NOMO-1 (cell line): ENCODE results near the gene CFAP100.

ENCODE experiments used
- DNase-seq, 2 experiments: peaks; one replicate each; lab custom pipeline; 2025; ENCODE audit not compliant: unreplicated experiment in 2 of 2; lab: John Stamatoyannopoulos, UW

CFAP100 gene

DNA sequence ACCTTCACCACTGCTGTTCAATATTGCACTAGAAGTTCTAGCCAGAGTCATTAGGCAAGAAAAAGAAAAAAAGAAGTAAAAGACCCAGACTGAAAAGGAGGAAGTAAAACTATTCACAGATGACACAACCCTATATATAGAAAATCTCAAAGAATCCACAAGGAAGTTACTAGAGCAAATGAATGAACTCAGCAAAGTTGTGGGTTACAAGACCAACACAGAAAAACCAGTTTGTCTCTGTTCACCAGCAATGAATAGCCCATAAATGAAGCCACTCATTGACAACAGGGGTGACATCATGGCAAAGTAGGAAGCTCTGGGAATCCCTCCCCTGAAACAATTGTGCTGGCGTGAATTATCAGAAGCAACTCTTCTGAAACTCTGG, 4.6 kb downstream of the CFAP100 start:
- peak; percentile 36 to 88 for DNase-seq

DNA sequence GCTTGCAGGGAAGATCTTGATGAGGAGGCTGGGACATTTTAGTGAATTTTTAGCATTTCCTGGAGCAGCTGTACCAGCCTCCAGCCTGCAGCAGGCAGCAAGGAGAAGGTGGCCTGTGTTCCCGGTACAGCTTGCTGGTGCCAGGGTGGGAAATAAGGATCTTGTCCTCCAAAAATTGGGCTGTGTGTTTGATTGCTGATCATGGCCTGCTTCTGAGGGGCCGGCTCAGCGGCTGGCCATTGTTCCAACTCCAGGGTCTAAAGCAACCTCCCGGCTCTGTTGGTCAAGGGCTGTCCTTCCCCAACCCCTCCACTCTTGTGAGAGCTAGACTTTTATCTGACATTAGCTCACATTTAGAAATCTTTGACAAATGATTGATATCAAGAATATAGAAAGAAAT, 5.0 kb downstream of the CFAP100 start:
- DNase-seq: no peak

DNA sequence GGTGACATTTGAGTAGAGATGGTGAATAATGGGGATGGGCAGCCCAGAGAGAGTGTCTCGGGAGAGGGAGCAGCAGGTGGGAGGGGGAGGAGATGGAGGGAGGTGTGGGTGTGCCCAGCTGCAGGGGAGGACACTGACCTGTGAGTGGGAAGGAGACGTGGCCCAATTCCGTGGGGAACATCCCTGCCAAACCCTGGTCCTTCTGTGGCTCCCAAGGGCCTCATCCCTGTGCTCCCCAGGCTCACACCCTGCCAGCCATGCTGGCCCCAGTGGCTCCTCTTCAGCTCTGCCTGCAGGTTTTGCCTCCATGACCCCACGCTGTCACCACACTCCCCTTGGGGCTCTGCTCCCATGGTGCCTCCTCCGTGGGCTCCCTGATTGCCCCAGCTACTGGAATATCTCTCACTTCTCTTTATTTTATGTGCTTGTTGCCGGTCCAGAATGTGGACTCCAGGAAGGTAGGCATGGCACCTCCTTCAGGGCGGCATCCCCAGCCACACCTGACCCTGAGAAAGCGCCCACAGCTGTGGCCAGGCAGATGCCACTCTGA, 7.0 kb downstream of the CFAP100 start:
- DNase-seq: no peak

- no peak for DNase-seq
Observed at GRCh38 chr3:126402178-126402577, 7.5 kb downstream of the CFAP100 start.

DNA sequence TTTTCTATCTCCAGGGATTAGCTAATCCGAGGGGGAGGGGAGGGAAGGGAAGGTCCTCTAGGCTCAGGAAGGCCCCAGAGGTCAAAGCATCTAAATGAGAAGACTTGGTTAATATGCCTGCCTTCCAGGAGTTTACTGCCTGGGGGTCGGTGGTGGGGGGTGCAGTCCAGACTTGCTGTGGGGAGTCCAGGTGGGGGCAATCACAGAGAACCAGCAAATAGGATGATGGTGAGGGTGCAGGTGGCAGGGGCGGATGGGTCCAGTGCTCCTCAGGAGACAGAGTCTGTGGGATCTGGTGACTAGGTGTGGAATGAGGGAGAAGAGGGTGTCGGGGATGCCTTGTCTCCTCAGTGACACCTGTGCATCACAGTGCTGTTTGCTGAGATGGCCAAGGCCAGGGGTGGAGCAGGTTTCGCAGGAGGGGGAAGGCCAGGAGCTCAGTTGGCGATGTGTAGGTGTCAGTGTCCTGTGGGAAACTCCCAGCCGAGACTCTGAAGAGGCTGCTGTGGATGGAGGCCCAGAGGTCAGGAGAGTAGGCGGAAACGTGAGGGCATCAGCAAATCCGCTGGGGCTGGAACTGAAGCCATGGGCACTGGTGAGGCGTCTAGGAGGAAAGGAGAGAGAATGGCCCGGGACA, 8.1 kb downstream of the CFAP100 start:
- DNase-seq: no peak

- DNase-seq: no peak
Observed at GRCh38 chr3:126406389-126407296, 11.9 kb downstream of the CFAP100 start.

DNA sequence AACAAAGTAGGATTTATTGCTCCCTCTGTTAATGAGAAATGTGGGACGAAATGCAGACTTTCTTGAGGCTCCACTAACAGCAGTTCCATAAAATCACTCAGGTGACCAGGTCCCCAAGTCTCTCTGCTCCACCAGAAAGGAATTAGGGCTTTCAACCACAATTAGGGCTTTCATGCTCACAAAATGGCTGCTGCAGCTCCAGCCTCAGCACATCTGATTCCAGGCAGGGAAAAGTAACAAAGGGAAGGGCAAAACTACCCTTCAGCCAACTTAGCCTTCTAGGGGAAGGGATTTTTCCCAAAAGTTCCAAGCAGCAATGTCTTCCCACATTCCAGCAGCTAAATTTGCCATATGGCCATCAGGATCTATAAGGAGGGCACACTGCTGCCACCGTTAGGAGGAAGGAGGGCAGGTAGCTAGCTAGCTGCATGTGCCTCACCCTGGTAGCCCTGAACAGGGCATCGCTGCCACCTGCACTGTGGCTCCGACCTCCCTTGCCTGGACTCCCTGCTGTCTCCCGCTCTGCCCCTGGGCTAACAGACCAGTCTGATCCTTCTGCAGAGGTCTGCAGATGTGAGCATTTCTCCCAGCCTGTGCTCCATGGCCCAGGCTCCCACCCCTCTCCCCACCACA, 12.8 kb downstream of the CFAP100 start:
- DNase-seq: no peak

GRCh38 chr3:126408099-126408498, 13.4 kb downstream of the CFAP100 start:
- no peak for DNase-seq

DNA sequence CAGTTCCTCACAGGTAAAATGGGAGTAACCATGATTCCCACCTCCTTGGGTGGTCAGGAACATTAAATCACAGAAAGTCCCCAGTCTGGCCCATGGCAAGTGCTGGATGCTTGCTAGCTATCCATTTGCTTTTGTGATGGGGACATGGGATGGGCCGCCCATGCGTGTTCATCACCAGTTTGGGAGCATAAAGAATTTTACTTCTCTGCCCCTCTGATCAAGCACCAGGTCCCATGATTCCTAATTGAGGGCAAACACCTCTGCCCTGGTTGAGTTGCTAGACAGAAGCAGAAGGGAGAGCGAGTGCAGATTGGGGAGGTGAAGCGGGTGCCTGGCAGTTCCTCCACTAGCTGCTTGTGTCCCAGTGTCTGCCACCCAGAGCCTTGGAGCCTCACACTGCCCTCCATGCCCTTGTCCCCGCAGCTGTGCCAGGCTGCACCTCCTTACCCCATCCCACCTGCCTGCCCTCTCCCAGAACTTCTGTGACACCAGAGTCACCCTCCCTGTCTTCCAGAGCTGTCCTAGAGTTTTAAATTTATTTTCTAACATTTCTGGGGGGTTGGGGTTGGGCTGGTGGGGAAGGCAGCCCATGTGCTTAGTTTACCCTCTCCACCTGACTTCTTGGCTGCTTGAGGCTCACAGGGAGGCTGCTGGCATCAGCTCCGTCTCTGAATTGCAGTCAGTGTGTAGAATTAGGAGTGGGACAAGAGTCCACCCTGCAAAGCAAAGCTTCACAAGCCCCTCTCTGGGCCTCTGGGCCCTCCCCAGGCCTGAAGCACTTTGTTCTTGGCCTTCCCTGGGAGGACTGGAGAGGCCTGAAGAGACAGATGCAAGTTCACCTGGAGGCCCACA, 18.4 kb downstream of the CFAP100 start:
- no peak for DNase-seq

DNA sequence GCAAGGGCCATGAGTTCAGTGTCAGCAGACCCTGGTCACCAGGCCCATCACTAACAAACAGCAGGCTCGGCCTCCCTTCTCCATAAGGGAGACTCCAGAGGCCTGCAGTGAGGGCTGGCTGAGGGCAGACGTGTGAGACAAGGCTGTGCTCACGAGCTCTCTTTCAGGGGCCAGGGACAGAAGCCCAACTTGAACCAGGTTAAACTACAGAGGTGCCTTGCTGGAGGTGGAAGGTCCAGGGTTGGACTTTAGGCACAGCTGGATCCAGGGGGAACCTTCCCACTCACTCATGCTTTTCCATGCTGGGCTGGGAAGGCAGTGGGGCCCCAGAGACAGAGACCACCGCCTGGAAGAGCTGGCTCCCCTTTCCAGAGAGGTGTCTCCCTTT, 19.0 kb downstream of the CFAP100 start:
- no peak for DNase-seq

DNA sequence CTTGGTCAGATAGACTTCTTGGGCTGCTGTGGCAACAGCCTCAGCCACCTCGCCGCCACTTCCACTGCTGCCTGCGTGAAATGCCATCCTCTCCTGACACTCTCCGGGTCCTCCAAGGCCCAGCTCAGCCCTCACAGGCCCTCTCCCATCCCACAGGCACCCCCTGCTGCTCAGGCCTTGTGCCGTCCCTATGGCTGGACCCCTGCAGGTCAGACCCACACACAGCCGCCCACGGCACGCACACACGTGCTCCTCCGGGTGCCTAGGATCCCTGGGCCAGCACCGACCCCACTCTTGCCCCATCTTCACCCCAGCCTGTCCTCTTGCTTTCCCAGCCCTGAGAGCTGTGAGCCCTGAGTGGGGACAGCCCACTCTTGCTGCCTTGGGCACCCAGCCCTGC, 19.7 kb downstream of the CFAP100 start:
- DNase-seq: no peak

DNA sequence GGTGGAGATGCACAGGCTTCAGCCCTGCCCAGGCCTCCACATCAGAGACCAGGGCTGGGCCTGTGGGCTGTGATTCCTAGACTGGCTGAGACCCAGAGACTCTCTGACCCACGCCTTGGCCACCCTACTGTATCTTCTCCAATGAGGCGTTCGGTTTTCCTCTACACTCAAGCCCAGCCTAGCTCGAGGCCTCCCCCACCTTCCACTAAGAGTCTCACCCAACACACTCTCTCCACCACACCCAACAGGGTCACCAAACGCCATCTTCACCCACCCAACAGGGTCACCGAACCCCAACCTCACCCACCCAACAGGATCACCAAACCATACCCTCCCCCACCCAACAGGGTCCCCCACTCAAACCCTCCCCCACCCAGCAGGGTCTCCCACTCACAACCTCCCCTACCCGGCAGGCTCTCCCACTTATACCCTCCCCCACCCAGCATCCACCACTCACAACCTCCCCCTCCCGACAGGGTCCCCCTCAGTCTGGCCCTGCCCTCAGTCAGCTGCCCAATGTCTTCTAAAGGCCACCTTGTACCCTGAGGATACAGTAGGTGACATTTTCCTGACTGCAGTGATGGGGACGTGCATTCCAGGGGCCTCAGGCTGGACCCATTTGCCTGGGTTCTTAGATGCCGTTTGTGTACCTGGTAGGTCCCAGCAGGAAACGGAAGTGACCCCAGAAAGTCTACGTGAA, 20.4 kb downstream of the CFAP100 start:
- no peak for DNase-seq

DNA sequence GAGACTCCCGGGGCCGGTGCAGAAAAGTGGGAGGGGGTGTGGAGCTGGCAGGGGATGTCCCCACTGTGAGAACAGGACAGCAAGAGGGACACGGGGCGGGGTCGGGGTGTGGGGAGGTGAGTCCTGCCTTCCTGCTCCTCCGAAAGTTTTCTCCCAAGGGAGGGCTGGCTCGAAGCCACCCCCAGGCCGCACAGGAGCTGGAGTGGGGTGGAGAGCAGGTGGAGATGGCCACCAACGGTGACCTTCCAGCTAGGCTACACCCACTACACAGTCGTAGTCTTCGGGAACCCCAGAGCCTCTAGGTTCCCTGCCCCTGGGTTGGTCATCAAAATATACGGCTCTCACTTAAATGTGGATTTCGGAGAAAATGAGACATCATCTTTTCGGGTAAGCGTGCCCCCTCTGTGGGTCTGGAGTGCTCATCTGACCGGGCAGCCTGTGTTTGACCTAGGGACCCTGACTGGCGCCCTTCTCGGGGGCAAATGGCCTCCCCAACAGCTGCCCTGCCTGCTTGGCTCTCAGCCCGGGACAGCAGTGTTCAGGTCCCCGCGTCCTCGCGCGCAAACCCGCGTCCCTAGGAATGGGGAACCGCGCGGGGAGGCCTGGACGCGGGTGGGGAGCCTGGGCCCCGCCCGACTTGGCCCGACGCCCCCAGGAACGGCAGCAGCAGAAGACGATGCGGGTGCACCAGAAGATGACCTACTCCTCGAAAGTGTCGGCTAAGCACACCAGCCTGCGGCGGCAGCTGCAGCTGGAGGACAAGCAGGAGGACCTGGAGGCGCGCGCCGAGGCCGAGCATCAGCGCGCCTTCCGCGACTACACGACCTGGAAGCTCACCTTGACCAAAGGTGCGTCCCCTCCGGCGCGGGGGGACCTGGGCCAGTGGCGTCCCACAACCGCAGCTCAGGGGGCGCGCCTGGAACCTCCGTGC, 21.2 kb downstream of the CFAP100 start:
- DNase-seq: no peak

- no peak for DNase-seq
Observed at GRCh38 chr3:126416943-126417342, 22.2 kb downstream of the CFAP100 start.

DNA sequence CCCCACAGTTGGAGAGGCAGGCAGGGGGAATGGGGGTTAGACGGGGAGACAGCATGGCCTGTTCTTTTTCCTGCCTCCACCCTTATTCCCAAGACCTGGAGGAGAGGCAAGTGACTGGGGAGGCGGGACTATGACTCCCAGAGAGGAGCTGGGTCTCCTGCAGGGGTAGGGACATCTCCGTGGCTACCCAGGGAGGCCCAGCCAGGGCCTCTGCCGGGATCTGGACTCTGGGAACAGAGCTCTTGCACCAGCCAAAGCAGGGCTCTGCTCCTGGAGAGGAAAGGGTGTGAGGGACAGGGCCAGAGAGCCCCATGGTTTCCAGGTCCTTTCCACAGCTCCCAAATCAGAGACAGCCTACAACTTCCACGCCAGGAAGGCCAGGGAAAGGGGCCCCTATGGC, 22.8 kb downstream of the CFAP100 start:
- DNase-seq: no peak

- no peak for DNase-seq
Observed at GRCh38 chr3:126417981-126418530, 23.3 kb downstream of the CFAP100 start.

GRCh38 chr3:126418661-126419131, 24.0 kb downstream of the CFAP100 start:
- no peak for DNase-seq

DNA sequence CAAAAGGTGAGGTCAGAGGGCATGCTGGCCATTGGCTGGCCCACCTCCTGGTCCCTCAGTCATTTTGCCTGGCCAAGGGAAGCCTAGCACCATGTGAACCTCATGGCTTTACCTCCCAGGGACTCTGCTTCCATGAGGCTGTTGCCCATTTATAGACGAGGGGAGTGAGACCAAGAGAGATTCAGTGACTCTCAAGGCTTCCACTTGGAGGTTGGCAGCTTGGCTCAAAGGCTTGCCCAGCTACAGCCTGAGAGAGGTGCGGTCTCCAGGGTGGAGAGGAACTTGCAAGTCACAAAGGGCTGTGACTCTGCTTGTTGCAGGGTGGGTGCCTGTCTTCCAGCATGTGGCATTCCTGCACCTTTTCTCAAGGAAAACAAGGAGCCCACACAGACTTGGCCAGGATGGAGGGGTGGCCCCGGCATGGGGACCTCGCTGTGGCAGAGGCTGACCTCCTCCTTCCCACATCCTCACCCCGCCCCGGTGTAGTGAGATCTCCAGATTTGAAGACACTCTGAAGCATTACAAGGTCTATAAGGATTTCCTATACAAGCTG, 24.5 kb downstream of the CFAP100 start:
- no peak for DNase-seq
